Neutrophil (primary cell): ENCODE results near the gene GATC.

ENCODE experiments used
- H3K27ac ChIP-seq: fragments of 200-600 bp; sonication (generic); 2 replicates; pipeline ENCODE4 v1.5.1; 2016; ENCODE audit warnings: mild to moderate bottlenecking, moderate library complexity
- H3K27me3 ChIP-seq: fragments of 200-600 bp; sonication (generic); 2 replicates; pipeline ENCODE4 v1.6.0; 2016; ENCODE audit warnings: mild to moderate bottlenecking
- H3K36me3 ChIP-seq: fragments of 200-600 bp; sonication (generic); 2 replicates; pipeline ENCODE4 v1.5.1; 2017
- H3K4me1 ChIP-seq, 2 experiments: fragments of 200-600 bp in 1 of 2; sonication (generic) in 1 of 2; 1 replicate in 1 of 2; 2 replicates in 1 of 2; pipeline versions ENCODE4 v1.5.1 to v1.6.1; 2013 to 2016; ENCODE audit warnings: low read depth in 1 of 2, low read length in 1 of 2, mild to moderate bottlenecking in 1 of 2, moderate library complexity in 1 of 2; ENCODE audit not compliant: control insufficient read depth in 1 of 2, insufficient read depth in 1 of 2
- H3K4me3 ChIP-seq, 2 experiments: fragments of 200-600 bp in 1 of 2; sonication (generic) in 1 of 2; 1 replicate in 1 of 2; 2 replicates in 1 of 2; pipeline ENCODE4 v1.5.1; 2013 to 2016; ENCODE audit warnings: low read depth in 1 of 2, low read length in 1 of 2, mild to moderate bottlenecking in 1 of 2, moderate library complexity in 1 of 2
- H3K9me3 ChIP-seq: fragments of 200-600 bp; sonication (generic); 2 replicates; pipeline ENCODE4 v1.5.1; 2016
- CTCF ChIP-seq: fragments of 200-600 bp; sonication (generic); IDR thresholded peaks from 2 replicates; pipeline ENCODE4 v1.5.1; 2016; ENCODE audit warnings: antibody characterized with exemption

GATC gene

GRCh38 chr12:120496413-120497340 is 50.4 kb downstream of the GATC start:
- Histone ChIP-seq H3K27ac (peak overlapping the region; percentile 47), H3K36me3 (peaks cover 14% of the 10 kb centered on the region), H3K27me3 (no peaks in the 10 kb centered on the region), H3K9me3 (no peaks in the 10 kb centered on the region), H3K4me3 (peak overlapping the region; percentile 76 to 80), H3K4me1 (peaks cover 11 to 16% of the 10 kb centered on the region in 2 experiments)
- TF ChIP-seq CTCF: no peak

DNA sequence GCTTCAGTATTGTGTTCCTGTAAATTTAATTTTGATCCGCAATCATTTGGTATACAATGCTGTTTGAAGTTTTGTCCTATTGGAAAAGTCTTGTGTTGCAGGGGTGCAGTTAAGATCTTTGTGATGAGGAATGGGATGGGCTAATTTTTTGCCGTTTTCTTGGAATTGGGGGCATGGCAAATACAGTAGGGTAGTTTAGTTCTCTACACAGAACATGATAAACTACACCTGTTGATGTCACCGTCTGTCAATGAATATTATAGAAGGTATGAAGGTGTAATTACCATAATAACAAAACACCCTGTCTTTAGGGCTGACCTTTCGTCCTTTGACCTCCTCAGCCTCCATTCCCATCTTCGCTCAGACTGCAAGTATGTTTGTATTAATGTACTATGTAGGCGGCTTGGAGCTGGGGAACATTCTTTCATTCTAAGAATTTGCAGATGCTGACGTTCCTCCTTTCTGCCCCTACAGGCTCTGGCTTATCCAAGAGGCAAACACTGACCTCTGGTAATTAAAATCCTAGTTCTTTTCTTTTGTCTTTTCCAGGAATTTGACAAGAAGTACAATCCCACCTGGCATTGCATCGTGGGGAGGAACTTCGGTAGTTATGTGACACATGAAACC is 51.4 kb downstream of the GATC start:
- peaks cover 11 to 16% of the 10 kb centered on the region in 2 experiments for H3K4me1 ChIP-seq
- H3K36me3 ChIP-seq: peaks cover 14% of the 10 kb centered on the region
- no peaks in the 10 kb centered on the region for H3K9me3 ChIP-seq
- no peaks in the 10 kb centered on the region for H3K27me3 ChIP-seq
- TF ChIP-seq CTCF: no peak
- no peak overlapping the region for H3K4me3 ChIP-seq
- H3K27ac ChIP-seq: no peak overlapping the region

GRCh38 chr12:120498870-120499515 is 52.7 kb downstream of the GATC start:
- Histone ChIP-seq H3K9me3 (no peaks in the 10 kb centered on the region), H3K27ac (no peak overlapping the region), H3K36me3 (peaks cover 23% of the 10 kb centered on the region), H3K4me3 (no peak overlapping the region), H3K4me1 (peaks cover 11 to 16% of the 10 kb centered on the region in 2 experiments), H3K27me3 (no peaks in the 10 kb centered on the region)
- TF ChIP-seq CTCF: no peak

- no peaks in the 10 kb centered on the region for H3K9me3 ChIP-seq
- TF ChIP-seq CTCF: no peak
- H3K27me3 ChIP-seq: no peaks in the 10 kb centered on the region
- no peak overlapping the region for H3K27ac ChIP-seq
- peaks cover 30% of the 10 kb centered on the region for H3K36me3 ChIP-seq
- H3K4me3 ChIP-seq: no peak overlapping the region
- H3K4me1 ChIP-seq: peaks cover 11 to 12% of the 10 kb centered on the region in 2 experiments
Observed at GRCh38 chr12:120500581-120500980, 54.3 kb downstream of the GATC start.

- Histone ChIP-seq H3K4me3 (no peak overlapping the region), H3K36me3 (peaks cover 36% of the 10 kb centered on the region), H3K9me3 (no peaks in the 10 kb centered on the region), H3K4me1 (no peaks in the 10 kb centered on the region), H3K27ac (no peak overlapping the region), H3K27me3 (no peaks in the 10 kb centered on the region)
- TF ChIP-seq CTCF: no peak
Observed at GRCh38 chr12:120504587-120504986, 58.3 kb downstream of the GATC start.
